AG09309 (cell line): ENCODE results near the gene PLEKHA6.
"Not testable (repeated sequence)": the region's sequence is repeated elsewhere in the genome, so short reads cannot be mapped to it uniquely, and the experiment has no call there.

Experiments used
- DNase-seq: peaks from one replicate; pipeline ENCODE4 v3.0.0-alpha.2; 2010; ENCODE audit warnings: low read depth
- H3K4me3 ChIP-seq: 2 replicates; pipeline ENCODE4 v1.5.1; 2011; ENCODE audit warnings: mild to moderate bottlenecking, low read depth, low read length, moderate library complexity; ENCODE audit not compliant: control insufficient read depth
- CTCF ChIP-seq: IDR thresholded peaks from 2 replicates; pipeline ENCODE4 v1.5.1; 2011; ENCODE audit warnings: mild to moderate bottlenecking, low read depth, low read length, inconsistent platforms; ENCODE audit not compliant: insufficient read depth, control insufficient read depth; ENCODE audit errors: missing control alignments

PLEKHA6 gene

GRCh38 chr1:204314893-204315658 lies 44.7 kb downstream of the PLEKHA6 start:
- no peak overlapping the region for H3K4me3 ChIP-seq
- DNase-seq = no peak
- no peak for TF ChIP-seq CTCF

DNA sequence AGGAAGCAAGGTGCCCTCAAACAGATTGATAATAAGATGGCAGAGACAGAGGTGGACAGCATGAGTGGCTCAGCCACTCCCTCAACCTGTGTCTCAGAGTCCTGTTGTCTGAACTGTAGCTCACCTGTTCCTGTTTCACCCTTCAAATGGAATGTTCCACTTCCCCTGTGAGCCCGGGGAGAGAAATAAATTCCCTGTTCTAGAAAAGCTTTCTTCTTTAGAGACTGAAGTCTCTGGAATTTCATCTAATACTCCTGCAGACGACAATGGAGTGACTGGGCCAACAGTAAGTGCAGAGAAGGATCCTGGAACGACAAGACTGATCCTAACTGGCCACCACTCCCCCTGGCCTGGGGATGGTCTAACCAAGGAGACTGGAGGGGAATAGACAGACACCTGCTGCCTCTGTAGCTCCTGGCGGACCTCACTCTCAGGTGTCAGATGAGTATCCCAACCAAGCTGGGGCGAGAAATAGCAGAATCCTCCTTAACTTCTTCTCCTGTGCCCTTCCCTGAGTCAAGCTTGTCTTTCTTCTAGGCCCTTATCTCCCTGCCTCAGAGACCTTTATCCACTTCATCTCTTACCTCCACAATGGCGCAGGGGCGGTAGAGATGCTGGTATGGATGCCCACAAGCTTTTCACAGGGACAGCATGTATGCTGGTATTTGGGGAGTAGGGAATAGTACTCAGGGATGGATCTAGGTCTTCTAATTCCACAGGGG lies 45.4 kb downstream of the PLEKHA6 start:
- H3K4me3 ChIP-seq = no peak overlapping the region
- no peak for TF ChIP-seq CTCF
- no peak for DNase-seq

GRCh38 chr1:204313675-204314074 lies 46.1 kb downstream of the PLEKHA6 start:
- H3K4me3 ChIP-seq = no peak overlapping the region
- DNase-seq = no peak
- TF ChIP-seq CTCF = no peak

DNA sequence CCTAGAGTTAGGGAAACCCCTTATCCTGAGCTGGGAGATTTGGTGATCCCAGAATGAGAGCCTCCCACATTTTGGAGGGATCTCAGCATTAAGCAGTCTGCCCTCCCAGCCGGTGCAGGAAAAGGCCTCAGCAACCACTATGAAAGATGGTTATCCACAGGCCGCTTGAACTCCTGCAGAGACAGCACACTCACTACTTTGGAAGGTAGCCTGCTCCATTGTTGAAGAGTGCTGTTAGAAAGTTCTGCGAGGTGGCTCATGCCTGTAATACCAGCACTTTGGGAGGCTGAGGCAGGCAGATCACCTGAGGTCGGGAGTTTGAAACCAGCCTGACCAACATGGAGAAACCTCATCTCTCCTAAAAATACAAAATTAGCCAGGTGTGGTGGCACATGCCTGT lies 48.8 kb downstream of the PLEKHA6 start:
- not testable (repeated sequence) for DNase-seq, H3K4me3 ChIP-seq

DNA sequence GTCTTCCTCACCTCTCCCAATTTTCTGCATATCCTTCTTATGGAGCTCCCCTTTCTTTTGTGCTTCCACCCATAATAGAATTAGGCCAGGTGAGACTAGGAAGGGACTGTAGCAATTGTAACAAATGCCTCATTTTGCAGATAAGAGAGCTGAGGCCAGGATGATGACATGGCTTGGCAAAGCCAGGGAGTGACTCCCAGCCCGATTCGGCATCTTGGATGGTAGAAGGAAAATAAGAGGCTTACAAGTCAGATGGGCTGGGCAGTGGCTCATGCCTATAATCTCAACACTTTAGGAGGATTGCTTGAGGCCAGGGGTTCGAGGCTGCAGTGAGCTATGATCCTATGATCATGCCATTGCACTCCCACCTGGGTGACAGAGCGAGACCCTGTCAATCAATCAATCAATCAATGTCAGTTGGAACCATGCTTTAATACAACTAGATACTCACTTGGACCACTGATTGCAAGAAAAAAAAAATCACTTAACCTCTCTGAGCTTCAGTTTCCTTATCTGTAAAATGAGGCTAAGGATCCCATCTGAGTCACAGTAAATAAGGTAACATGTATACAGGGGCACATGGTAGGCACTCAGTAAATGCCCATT lies 51.6 kb downstream of the PLEKHA6 start:
- no peak for TF ChIP-seq CTCF
- H3K4me3 ChIP-seq = no peak overlapping the region
- no peak for DNase-seq

DNA sequence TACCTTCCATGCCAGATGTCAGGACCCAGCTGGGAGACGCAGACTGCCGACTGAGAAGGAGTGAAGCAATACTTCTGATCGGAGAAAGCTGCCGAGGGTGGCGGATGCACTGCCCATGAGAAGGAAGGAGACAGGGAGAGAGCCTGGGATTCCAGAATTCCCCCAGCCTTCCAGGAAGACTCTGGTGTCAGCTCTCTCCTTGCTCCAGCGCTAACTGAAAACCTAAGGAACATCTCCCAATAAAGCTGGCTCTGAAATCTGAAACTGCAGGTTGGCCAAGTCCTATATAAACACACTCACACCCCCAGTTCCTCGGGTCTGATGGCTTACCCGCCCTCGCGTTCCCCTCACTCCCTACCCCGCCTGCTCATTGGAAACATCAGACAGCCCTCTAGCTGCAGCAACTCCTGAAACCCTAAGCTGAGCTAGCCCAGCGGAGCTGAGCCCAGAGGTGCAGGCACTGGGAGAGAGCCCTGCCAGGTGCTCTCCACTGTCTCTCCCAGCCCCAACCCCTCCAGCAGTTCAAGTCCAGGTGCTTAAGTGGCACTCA lies 52.3 kb downstream of the PLEKHA6 start:
- H3K4me3 ChIP-seq = peak overlapping the region; percentile 27
- DNase-seq = no peak
- peak; percentile 32 for TF ChIP-seq CTCF

DNA sequence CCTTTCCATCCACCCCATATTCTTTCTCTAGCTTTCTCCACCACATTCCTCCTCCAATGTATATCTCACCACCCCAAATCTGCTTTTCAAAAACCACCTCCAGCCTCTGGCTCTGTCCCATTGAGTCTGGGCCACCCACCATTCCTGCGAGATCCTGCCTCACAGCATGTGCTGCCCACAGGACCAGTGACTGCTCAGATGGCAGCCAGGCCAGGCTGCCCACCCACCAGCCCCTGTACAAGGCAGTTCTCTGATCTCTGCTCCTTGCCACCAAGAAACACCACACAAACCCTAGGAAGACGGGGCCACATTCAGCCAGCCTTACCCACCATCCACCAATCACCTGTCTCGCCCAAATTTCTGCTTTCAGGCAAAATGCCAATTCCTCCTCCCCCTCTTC lies 53.7 kb downstream of the PLEKHA6 start:
- H3K4me3 ChIP-seq = no peak overlapping the region; the same call in 1 of the 2 replicates
- no peak for DNase-seq
- TF ChIP-seq CTCF = no peak
